HCT116 (cell line): ENCODE results near the gene PHC1. TPM values are rescaled to one million over a fixed set of nuclear protein-coding genes. Genes with fewer than 3 reads are reported as not detected.

Experiments
- ATAC-seq: fragments of 200-7000 bp; cut with Tn5 transposase; 2 replicates; pipeline ENCODE4 v1.9.1; 2020; ENCODE audit warnings: mild to moderate bottlenecking, moderate library complexity
- BruUV-seq: library from RNA; stranded (reverse); fragments of 400-500 nt; replicated peaks from 2 replicates; lab custom pipeline; 2021; lab: Mats Ljungman, UMichigan
- CTCF ChIA-PET: fragments of 300-600 bp; sonication (Branson Sonifier 250); formaldehyde crosslinking; loops from one replicate; lab custom pipeline; 2021; ENCODE audit warnings: antibody characterized with exemption; lab: Charles Lee
- POLR2A ChIA-PET: fragments of 300-600, 350-600 bp; sonication (Branson Sonifier 250); formaldehyde crosslinking; loops from one replicate; lab custom pipeline; 2021; ENCODE audit warnings: antibody characterized with exemption; lab: Charles Lee
- RAD21 ChIA-PET, 2 experiments: fragments of 300-600 bp; sonication (Branson Sonifier 250); formaldehyde crosslinking; loops; one replicate each; lab custom pipeline; 2023; ENCODE audit warnings: low total read pairs in 2 of 2; ENCODE audit not compliant: uncharacterized antibody in 2 of 2, unreplicated experiment in 2 of 2, low non-redundant PET in 1 of 2; lab: Charles Lee
- DNase-seq: peaks from one replicate; pipeline ENCODE4 v3.0.0-alpha.2; 2010; ENCODE audit warnings: low read depth, low spot score
- H2AFZ ChIP-seq: fragments of 200-600 bp; shearing (Covaris generic), sonication (generic); 2 replicates; pipeline ENCODE4 v1.6.1; 2017; ENCODE audit warnings: low read depth, mixed run types, mixed read lengths, antibody characterized with exemption, low read length; ENCODE audit not compliant: poor library complexity, severe bottlenecking
- H3K27ac ChIP-seq: 2 replicates; pipeline ENCODE4 v1.5.1; 2012; ENCODE audit warnings: low read depth, low read length
- H3K27me3 ChIP-seq: fragments of 200-600 bp; sonication (generic); 2 replicates; pipeline ENCODE4 v1.6.1; 2016; ENCODE audit warnings: mixed run types, low read length, mixed read lengths; ENCODE audit not compliant: insufficient read depth
- H3K36me3 ChIP-seq, 2 experiments: fragments of 200-500 bp in 1 of 2; fragments of 200-600 bp in 1 of 2; sonication (Bioruptor generic) in 1 of 2; sonication (generic) in 1 of 2; 2 replicates each; pipeline versions ENCODE4 v1.5.1 to v1.6.1; 2014 to 2016; ENCODE audit warnings: low read length in 2 of 2, inconsistent platforms in 1 of 2, mixed read lengths in 1 of 2, mixed run types in 1 of 2; ENCODE audit not compliant: insufficient read depth in 2 of 2, control insufficient read depth in 1 of 2
- H3K4me1 ChIP-seq, 2 experiments: fragments of 200-600 bp in 1 of 2; sonication (generic) in 1 of 2; 2 replicates each; pipeline versions ENCODE4 v1.5.1 to v1.6.1; 2012 to 2017; ENCODE audit warnings: low read length in 2 of 2, inconsistent platforms in 1 of 2, mild to moderate bottlenecking in 1 of 2, mixed read lengths in 1 of 2, mixed run types in 1 of 2, moderate library complexity in 1 of 2; ENCODE audit not compliant: insufficient read depth in 2 of 2, control insufficient read depth in 1 of 2
- H3K4me2 ChIP-seq: fragments of 200-600 bp; sonication (generic); 2 replicates; pipeline ENCODE4 v1.6.1; 2017; ENCODE audit warnings: mixed run types, low read length, mixed read lengths
- H3K4me3 ChIP-seq, 2 experiments: fragments of 200-600 bp in 1 of 2; sonication (generic) in 1 of 2; replicated peaks in 1 of 2; 2 replicates each; pipeline ENCODE4 v1.5.1; 2011 to 2016; ENCODE audit warnings: low read length in 2 of 2, control low read depth in 1 of 2, low read depth in 1 of 2, mild to moderate bottlenecking in 1 of 2, mixed read lengths in 1 of 2, mixed run types in 1 of 2
- H3K79me2 ChIP-seq: fragments of 200-600 bp; sonication (generic); 2 replicates; pipeline ENCODE4 v1.6.1; 2017; ENCODE audit warnings: mild to moderate bottlenecking, mixed run types, low read length, moderate library complexity, mixed read lengths; ENCODE audit not compliant: insufficient read depth
- H3K9ac ChIP-seq: fragments of 200-600 bp; sonication (generic); 2 replicates; pipeline ENCODE4 v1.6.1; 2016; ENCODE audit warnings: low read length, mixed read lengths
- H3K9me2 ChIP-seq: fragments of 200-600 bp; sonication (generic), shearing (Covaris generic); 2 replicates; pipeline ENCODE4 v1.6.1; 2017; ENCODE audit warnings: mixed run types, mild to moderate bottlenecking, moderate library complexity; ENCODE audit not compliant: insufficient read depth
- H3K9me3 ChIP-seq, 2 experiments: fragments of 200-500 bp in 1 of 2; fragments of 200-600 bp in 1 of 2; sonication (Bioruptor generic) in 1 of 2; sonication (generic) in 1 of 2; 2 replicates each; pipeline ENCODE4 v1.6.1; 2014 to 2017; ENCODE audit warnings: low read length in 2 of 2, mixed read lengths in 2 of 2, inconsistent platforms in 1 of 2, low read depth in 1 of 2, mild to moderate bottlenecking in 1 of 2, mixed run types in 1 of 2, moderate library complexity in 1 of 2; ENCODE audit not compliant: control insufficient read depth in 1 of 2, insufficient read depth in 1 of 2
- H4K20me1 ChIP-seq: fragments of 200-600 bp; sonication (generic), shearing (Covaris generic); 2 replicates; pipeline ENCODE4 v1.6.1; 2017; ENCODE audit warnings: mixed run types, mild to moderate bottlenecking, moderate library complexity; ENCODE audit not compliant: insufficient read depth
- CBX3 ChIP-seq: IDR thresholded peaks from 2 replicates; pipeline ENCODE4 v1.6.1; 2012; ENCODE audit warnings: low read depth
- CEBPB ChIP-seq: IDR thresholded peaks from 2 replicates; pipeline ENCODE4 v1.6.1; 2012; ENCODE audit warnings: low read depth
- FOSL1 ChIP-seq: IDR thresholded peaks from 2 replicates; pipeline ENCODE4 v1.6.1; 2012; ENCODE audit warnings: low read depth
- POLR2A ChIP-seq: IDR thresholded peaks from 2 replicates; pipeline ENCODE4 v1.7.0; 2011; ENCODE audit warnings: borderline replicate concordance; ENCODE audit not compliant: insufficient read depth, insufficient read length; ENCODE audit errors: extremely low read depth
- RAD21 ChIP-seq: IDR thresholded peaks from 2 replicates; pipeline ENCODE4 v1.6.1; 2012; ENCODE audit warnings: low read depth, mild to moderate bottlenecking
- REST ChIP-seq: IDR thresholded peaks from 2 replicates; pipeline ENCODE4 v1.6.1; 2012; ENCODE audit warnings: low read depth
- SIN3A ChIP-seq: IDR thresholded peaks from 2 replicates; pipeline ENCODE4 v1.6.1; 2012; ENCODE audit warnings: low read depth
- ZBTB33 ChIP-seq: IDR thresholded peaks from 2 replicates; pipeline ENCODE4 v1.6.1; 2011; ENCODE audit warnings: mild to moderate bottlenecking, low read length, moderate library complexity; ENCODE audit not compliant: insufficient replicate concordance; ENCODE audit errors: extremely low read depth
- intact Hi-C: fragments of 100-400 bp; cut with micrococcal nuclease; formaldehyde crosslinking; loops from 2 replicates; pipeline ENCODE4 v1.10.0; 2022
- total RNA-seq: library from RNA; stranded (reverse); gene quantifications from one replicate; pipeline ENCODE4 v1.2.1, GENCODE V29; 2021; ENCODE audit not compliant: unreplicated experiment

Gene PHC1
- total RNA-seq, 1 experiment from 2014 or later, result 22.8 TPM

GRCh38 chr12:8871068-8871467 is 43.2 kb upstream of the PHC1 start:
- H3K4me1 ChIP-seq, result no peaks in the 10 kb centered on the region
- DNase-seq, result no peak
- H2AFZ ChIP-seq, result no peak overlapping the region
- ChIA-PET POLR2A (no interaction called here), CTCF (interaction anchor here (3.0 kb wide), 1 partner anchor 11 kb away, joined by 25 read pairs; no protein-coding TSS in a partner anchor), RAD21 (no interaction called here)
- no peaks in the 10 kb centered on the region for H3K9me2 ChIP-seq
- H3K27me3 ChIP-seq, result no peaks in the 10 kb centered on the region
- no peak for ATAC-seq
- no peaks in the 10 kb centered on the region for H3K79me2 ChIP-seq
- intact Hi-C loops, result no loop called here
- no peak overlapping the region for H3K4me3 ChIP-seq
- H3K4me2 ChIP-seq, result no peak overlapping the region
- no peaks in the 10 kb centered on the region for H3K36me3 ChIP-seq
- no peaks in the 10 kb centered on the region for H4K20me1 ChIP-seq
- no peak overlapping the region for H3K9ac ChIP-seq
- no peaks in the 10 kb centered on the region for H3K9me3 ChIP-seq
- no peak overlapping the region for H3K27ac ChIP-seq
- no TSS peak for BruUV-seq
- TF ChIP-seq ZBTB33, result no peak
- TF ChIP-seq FOSL1, result no peak
- TF ChIP-seq RAD21, result no peak
- TF ChIP-seq SIN3A, result no peak
- no peak for TF ChIP-seq CEBPB
- TF ChIP-seq REST, result no peak
- no peak for TF ChIP-seq POLR2A
- no peak for TF ChIP-seq CBX3
